Endothelial cell of umbilical vein (primary cell): ENCODE results near the gene CCSAP. TPM values are rescaled to one million over a fixed set of nuclear protein-coding genes. Genes with fewer than 3 reads are reported as not detected.

ENCODE experiments used
- BruUV-seq: library from RNA; stranded (reverse); fragments of 400-500 nt; replicated peaks from 2 replicates; lab custom pipeline; 2021; lab: Mats Ljungman, UMichigan
- CTCF ChIA-PET: fragments of 300-600, 350-600 bp; sonication (Branson Sonifier 250); formaldehyde crosslinking; loops from one replicate; lab custom pipeline; 2021; ENCODE audit warnings: antibody characterized with exemption, inconsistent platforms; lab: Charles Lee
- POLR2A ChIA-PET: fragments of 300-600, 350-600 bp; sonication (Branson Sonifier 250); formaldehyde crosslinking; loops from one replicate; lab custom pipeline; 2021; ENCODE audit warnings: antibody characterized with exemption, inconsistent platforms; lab: Charles Lee
- DNase-seq: peaks from one replicate; pipeline ENCODE4 v3.0.0-alpha.2; 2011; ENCODE audit warnings: low read depth, low spot score
- FAIRE-seq: peaks from 2 replicates; lab custom pipeline; 2011; peaks lifted over from hg19 to GRCh38; lab: Jason Lieb, UNC
- H2AFZ ChIP-seq: 2 replicates; pipeline ENCODE4 v1.6.0; 2012; ENCODE audit warnings: low read depth, low read length, control low read depth, inconsistent platforms
- H3K27ac ChIP-seq: 2 replicates; pipeline ENCODE4 v1.5.1; 2011; ENCODE audit warnings: low read depth, mild to moderate bottlenecking, control low read depth, low read length, moderate library complexity; ENCODE audit not compliant: insufficient read depth
- H3K27me3 ChIP-seq, 2 experiments: 2 replicates each; pipeline versions ENCODE4 v1.6.0 to v1.6.1; 2011; ENCODE audit warnings: low read length in 2 of 2, mixed read lengths in 1 of 2; ENCODE audit not compliant: control insufficient read depth in 2 of 2, insufficient read depth in 2 of 2
- H3K36me3 ChIP-seq, 2 experiments: 2 replicates in 1 of 2; 3 replicates in 1 of 2; pipeline ENCODE4 v1.5.1; 2011; ENCODE audit warnings: low read length in 2 of 2, mild to moderate bottlenecking in 1 of 2, moderate library complexity in 1 of 2; ENCODE audit not compliant: control insufficient read depth in 2 of 2, insufficient read depth in 2 of 2; ENCODE audit errors: extremely low read depth in 1 of 2
- H3K4me1 ChIP-seq: 3 replicates; pipeline ENCODE4 v1.5.1; 2011; ENCODE audit warnings: mild to moderate bottlenecking, low read length; ENCODE audit not compliant: control insufficient read depth, insufficient read depth; ENCODE audit errors: extremely low read depth
- H3K4me2 ChIP-seq: 2 replicates; pipeline ENCODE4 v1.6.1; 2011; ENCODE audit warnings: low read length, control low read depth, mixed read lengths; ENCODE audit not compliant: insufficient read depth
- H3K4me3 ChIP-seq, 3 experiments: fragments of 200-600 bp in 1 of 3; sonication (generic), shearing (Covaris generic) in 1 of 3; replicated peaks in 1 of 3; 2 replicates each; pipeline ENCODE4 v1.5.1; 2011 to 2016; ENCODE audit warnings: control low read depth in 3 of 3, low read length in 3 of 3, mild to moderate bottlenecking in 2 of 3, inconsistent platforms in 1 of 3, low read depth in 1 of 3, moderate library complexity in 1 of 3; ENCODE audit not compliant: insufficient read depth in 1 of 3
- H3K79me2 ChIP-seq: 2 replicates; pipeline ENCODE4 v1.6.0; 2012; ENCODE audit warnings: low read length, inconsistent platforms; ENCODE audit not compliant: control insufficient read depth, insufficient read depth
- H3K9ac ChIP-seq: replicated peaks from 2 replicates; pipeline ENCODE3; 2011; ENCODE audit warnings: low read length, control low read depth; ENCODE audit not compliant: insufficient read depth; ENCODE audit errors: extremely low read depth
- H3K9me1 ChIP-seq: replicated peaks from 3 replicates; pipeline ENCODE4 v1.6.0; 2011; ENCODE audit warnings: mild to moderate bottlenecking, low read length; ENCODE audit not compliant: control insufficient read depth, insufficient read depth; ENCODE audit errors: extremely low read depth
- H3K9me3 ChIP-seq: replicated peaks from 2 replicates; pipeline ENCODE4 v1.5.1; 2012; ENCODE audit warnings: low read length, inconsistent platforms; ENCODE audit not compliant: control insufficient read depth, insufficient read depth
- H4K20me1 ChIP-seq: replicated peaks from 2 replicates; pipeline ENCODE3; 2011; ENCODE audit warnings: mild to moderate bottlenecking, low read length; ENCODE audit not compliant: control insufficient read depth, insufficient read depth; ENCODE audit errors: extremely low read depth
- EZH2 ChIP-seq: IDR thresholded peaks from 2 replicates; pipeline ENCODE4 v1.6.1; 2012; ENCODE audit warnings: borderline replicate concordance, low read depth, mild to moderate bottlenecking, moderate library complexity, low read length, inconsistent platforms; ENCODE audit not compliant: severe bottlenecking
- FOS ChIP-seq: IDR thresholded peaks from 2 replicates; pipeline ENCODE4 v1.6.1; 2011; ENCODE audit warnings: mild to moderate bottlenecking, low read length, moderate library complexity, borderline replicate concordance; ENCODE audit not compliant: insufficient read depth
- GATA2 ChIP-seq: IDR thresholded peaks from 2 replicates; pipeline ENCODE4 v1.7.0; 2011; ENCODE audit warnings: low read depth, mild to moderate bottlenecking, moderate library complexity, mixed read lengths, low read length; ENCODE audit not compliant: insufficient read length, insufficient read depth
- JUN ChIP-seq: IDR thresholded peaks from 2 replicates; pipeline ENCODE4 v1.6.1; 2011; ENCODE audit warnings: borderline replicate concordance, low read depth; ENCODE audit not compliant: insufficient read length, insufficient read depth
- MYC ChIP-seq: IDR thresholded peaks from one replicate; pipeline ENCODE4 v1.6.1; 2011; ENCODE audit warnings: mild to moderate bottlenecking, low read depth, low read length
- POLR2A ChIP-seq: IDR thresholded peaks from 2 replicates; pipeline ENCODE4 v1.6.1; 2012; ENCODE audit warnings: low read depth, mild to moderate bottlenecking, control low read depth, low read length
- POLR2AphosphoS5 ChIP-seq: IDR thresholded peaks from 2 replicates; pipeline ENCODE4 v1.6.1; 2012; ENCODE audit warnings: low read depth, mild to moderate bottlenecking, control low read depth, low read length, moderate library complexity; ENCODE audit not compliant: insufficient read depth
- dilution Hi-C: fragments of 300-500 bp; cut with MboI; formaldehyde crosslinking; loops from one replicate; pipeline ENCODE4 v1.15.0; 2019; ENCODE audit warnings: low sequenced_read_pairs; ENCODE audit not compliant: extremely low pct_ligation_motif_present
- intact Hi-C: fragments of 100-400 bp; cut with micrococcal nuclease; formaldehyde crosslinking; loops from one replicate; pipeline ENCODE4 v1.10.0; 2022
- polyA plus RNA-seq, 4 experiments: library from polyadenylated mRNA; depleted of rRNA in 3 of 4; stranded (reverse) in 3 of 4; unstranded in 1 of 4; fragments of >200 nt; gene quantifications; 2 replicates each; pipeline versions ENCODE4 v1.2.1 to v1.2.3, GENCODE V29; 2011 to 2012; ENCODE audit warnings: missing spikeins in 1 of 4
- total RNA-seq: library from RNA; stranded (reverse); gene quantifications from 2 replicates; pipeline ENCODE4 v1.2.3, GENCODE V29; 2021
- TF ChIP-seq, protein P1 (sequence below): IDR thresholded peaks from 2 replicates; pipeline ENCODE4 v1.6.1; 2011; ENCODE audit not compliant: insufficient read depth, insufficient read length
- TF ChIP-seq, protein P2 (sequence below), 2 donors: IDR thresholded peaks; 1 replicate in 1 of 2; 2 replicates in 1 of 2; pipeline ENCODE4 v1.5.1; 2011; ENCODE audit warnings: low read length in 2 of 2, mild to moderate bottlenecking in 2 of 2, moderate library complexity in 2 of 2, control low read depth in 1 of 2, inconsistent platforms in 1 of 2, low read depth in 1 of 2; ENCODE audit not compliant: insufficient read depth in 1 of 2; ENCODE audit errors: extremely low read depth in 1 of 2

CCSAP gene
- total and polyA plus RNA-seq, 2 donors (not counting 3 experiments of a cell fraction or from before 2014, with no cell fraction given): 1.3 to 5.7 TPM

- Histone ChIP-seq H3K27ac (no peak overlapping the region), H3K9me1 (no peaks in the 10 kb centered on the region), H3K36me3 (peaks cover 6 to 9% of the 10 kb centered on the region in 2 experiments), H3K79me2 (no peaks in the 10 kb centered on the region), H3K4me1 (no peaks in the 10 kb centered on the region), H3K27me3 (no peaks in the 10 kb centered on the region), H3K9me3 (no peaks in the 10 kb centered on the region), H4K20me1 (no peaks in the 10 kb centered on the region), H3K4me2 (no peak overlapping the region), H2AFZ (no peak overlapping the region), H3K4me3 (no peak overlapping the region), H3K9ac (no peak overlapping the region)
- FAIRE-seq (no peak), DNase-seq (no peak)
- CTCF ChIA-PET: no interaction called here
- dilution Hi-C loops: no loop called here
- POLR2A ChIA-PET: no interaction called here
- no TSS peak for BruUV-seq
- intact Hi-C loops: no loop called here
- TF ChIP-seq, protein P1, sequence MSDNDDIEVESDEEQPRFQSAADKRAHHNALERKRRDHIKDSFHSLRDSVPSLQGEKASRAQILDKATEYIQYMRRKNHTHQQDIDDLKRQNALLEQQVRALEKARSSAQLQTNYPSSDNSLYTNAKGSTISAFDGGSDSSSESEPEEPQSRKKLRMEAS: no peak
- TF ChIP-seq GATA2 (no peak), EZH2 (no peak), MYC (no peak), POLR2A (no peak), JUN (no peak), FOS (no peak), POLR2AphosphoS5 (no peak)
- TF ChIP-seq, protein P2, sequence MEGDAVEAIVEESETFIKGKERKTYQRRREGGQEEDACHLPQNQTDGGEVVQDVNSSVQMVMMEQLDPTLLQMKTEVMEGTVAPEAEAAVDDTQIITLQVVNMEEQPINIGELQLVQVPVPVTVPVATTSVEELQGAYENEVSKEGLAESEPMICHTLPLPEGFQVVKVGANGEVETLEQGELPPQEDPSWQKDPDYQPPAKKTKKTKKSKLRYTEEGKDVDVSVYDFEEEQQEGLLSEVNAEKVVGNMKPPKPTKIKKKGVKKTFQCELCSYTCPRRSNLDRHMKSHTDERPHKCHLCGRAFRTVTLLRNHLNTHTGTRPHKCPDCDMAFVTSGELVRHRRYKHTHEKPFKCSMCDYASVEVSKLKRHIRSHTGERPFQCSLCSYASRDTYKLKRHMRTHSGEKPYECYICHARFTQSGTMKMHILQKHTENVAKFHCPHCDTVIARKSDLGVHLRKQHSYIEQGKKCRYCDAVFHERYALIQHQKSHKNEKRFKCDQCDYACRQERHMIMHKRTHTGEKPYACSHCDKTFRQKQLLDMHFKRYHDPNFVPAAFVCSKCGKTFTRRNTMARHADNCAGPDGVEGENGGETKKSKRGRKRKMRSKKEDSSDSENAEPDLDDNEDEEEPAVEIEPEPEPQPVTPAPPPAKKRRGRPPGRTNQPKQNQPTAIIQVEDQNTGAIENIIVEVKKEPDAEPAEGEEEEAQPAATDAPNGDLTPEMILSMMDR (IDR thresholded peaks at IDR 0.05; ENCODE audit: extremely low read depth in 1 of 2, insufficient read depth in 1 of 2, low read depth in 1 of 2, low read length in 2 of 2): no peak
Observed at GRCh38 chr1:229295745-229296144, 47.1 kb downstream of the CCSAP start.
